HG03280 (cell line): ENCODE measurements around the gene PTPN1.
A peak's percentile ranks its signal among the peaks of the same experiment; 100 is the strongest.
"Not testable (repeated sequence)": the region's sequence is repeated elsewhere in the genome, so short reads cannot be mapped to it uniquely, and the experiment has no call there.

Experiments
- ATAC-seq: cut with Tn5 transposase; IDR thresholded peaks from one replicate; pipeline ENCODE4 v1.9.1; 2021; ENCODE audit warnings: mild to moderate bottlenecking, moderate library complexity; ENCODE audit not compliant: unreplicated experiment

PTPN1 gene

GRCh38 chr20:50478162-50478990, 31.8 kb upstream of the PTPN1 start:
- peak; percentile 86 for ATAC-seq

- ATAC-seq, result no peak
These were observed 28.4 kb upstream of the PTPN1 start for GRCh38 chr20:50481741-50482140.

GRCh38 chr20:50482396-50482981, 27.7 kb upstream of the PTPN1 start:
- ATAC-seq, result no peak

- ATAC-seq, result no peak
These were observed 25.8 kb upstream of the PTPN1 start for GRCh38 chr20:50484271-50484976.

GRCh38 chr20:50487397-50487796, 22.8 kb upstream of the PTPN1 start:
- ATAC-seq, result no peak

GRCh38 chr20:50488236-50488806, 21.9 kb upstream of the PTPN1 start:
- no peak for ATAC-seq

- no peak for ATAC-seq
These were observed 19.0 kb upstream of the PTPN1 start for GRCh38 chr20:50491168-50491567.

GRCh38 chr20:50491926-50492634, 18.1 kb upstream of the PTPN1 start:
- ATAC-seq, result no peak

GRCh38 chr20:50493881-50494253, 16.3 kb upstream of the PTPN1 start:
- ATAC-seq, result no peak

GRCh38 chr20:50494428-50494827, 15.8 kb upstream of the PTPN1 start:
- no peak for ATAC-seq

- ATAC-seq, result no peak
These were observed 13.3 kb upstream of the PTPN1 start for GRCh38 chr20:50496773-50497385.

- ATAC-seq, result no peak
These were observed 12.0 kb upstream of the PTPN1 start for GRCh38 chr20:50498071-50498776.

- ATAC-seq, result no peak
These were observed 10.2 kb upstream of the PTPN1 start for GRCh38 chr20:50499938-50500337.

- ATAC-seq, result no peak
These were observed 8.0 kb upstream of the PTPN1 start for GRCh38 chr20:50501972-50502745.

- no peak for ATAC-seq
These were observed 5.9 kb upstream of the PTPN1 start for GRCh38 chr20:50504231-50504823.

- ATAC-seq, result no peak
These were observed 4.0 kb upstream of the PTPN1 start for GRCh38 chr20:50506270-50506579.

GRCh38 chr20:50507745-50508144, 2.4 kb upstream of the PTPN1 start:
- ATAC-seq, result not testable (repeated sequence)

GRCh38 chr20:50508171-50508755, 1.9 kb upstream of the PTPN1 start:
- no peak for ATAC-seq
